Neuronal stem cell (in vitro differentiated cells): ENCODE measurements around the gene ABCB1.

Experiments used
- DNase-seq: peaks from one replicate; pipeline ENCODE4 v3.0.0-alpha.2; 2013; ENCODE audit warnings: low spot score
- H2AFZ ChIP-seq: one replicate; pipeline ENCODE4 v1.6.1; 2013; ENCODE audit warnings: mild to moderate bottlenecking, low read length, inconsistent platforms
- H2AK5ac ChIP-seq: 2 replicates; pipeline ENCODE4 v1.6.1; 2013; ENCODE audit warnings: low read depth, mild to moderate bottlenecking, inconsistent platforms, low read length, moderate library complexity, mixed read lengths
- H2BK120ac ChIP-seq: 2 replicates; pipeline ENCODE4 v1.6.1; 2013; ENCODE audit warnings: low read depth, mild to moderate bottlenecking, inconsistent platforms, low read length, moderate library complexity, mixed read lengths
- H2BK12ac ChIP-seq: one replicate; pipeline ENCODE4 v1.6.1; 2013; ENCODE audit warnings: low read length, inconsistent platforms
- H2BK15ac ChIP-seq: 2 replicates; pipeline ENCODE4 v1.6.1; 2013; ENCODE audit warnings: mild to moderate bottlenecking, low read length, inconsistent platforms, mixed read lengths
- H2BK5ac ChIP-seq: one replicate; pipeline ENCODE4 v1.6.1; 2013; ENCODE audit warnings: inconsistent platforms, mild to moderate bottlenecking, low read length, moderate library complexity
- H3K14ac ChIP-seq: one replicate; pipeline ENCODE4 v1.6.1; 2013; ENCODE audit warnings: low read length, inconsistent platforms
- H3K18ac ChIP-seq: 2 replicates; pipeline ENCODE4 v1.6.1; 2013; ENCODE audit warnings: low read length, inconsistent platforms
- H3K23ac ChIP-seq: 2 replicates; pipeline ENCODE4 v1.6.1; 2013; ENCODE audit warnings: low read depth, mild to moderate bottlenecking, mixed read lengths, low read length, inconsistent platforms; ENCODE audit not compliant: poor library complexity
- H3K27ac ChIP-seq: replicated peaks from 3 replicates; pipeline ENCODE4 v1.5.1; 2013; ENCODE audit warnings: low read length, inconsistent platforms
- H3K27me3 ChIP-seq, 3 experiments: 2 replicates each; pipeline ENCODE4 v1.6.1; 2013; ENCODE audit warnings: low read length in 3 of 3, mild to moderate bottlenecking in 2 of 3, inconsistent platforms in 1 of 3, low read depth in 1 of 3, mixed read lengths in 1 of 3, moderate library complexity in 1 of 3; ENCODE audit not compliant: control insufficient read depth in 3 of 3, insufficient read depth in 3 of 3
- H3K36me3 ChIP-seq, 2 donors: replicated peaks in 1 of 2; 2 replicates each; pipeline ENCODE4 v1.6.1; 2013; ENCODE audit warnings: low read length in 2 of 2; ENCODE audit not compliant: control insufficient read depth in 2 of 2, insufficient read depth in 2 of 2
- H3K4ac ChIP-seq: 2 replicates; pipeline ENCODE4 v1.6.1; 2013; ENCODE audit warnings: inconsistent platforms, mild to moderate bottlenecking, low read length, moderate library complexity
- H3K4me1 ChIP-seq, 2 donors: 1 replicate in 1 of 2; 2 replicates in 1 of 2; pipeline ENCODE4 v1.6.1; 2013; ENCODE audit warnings: low read length in 2 of 2, low read depth in 1 of 2; ENCODE audit not compliant: control insufficient read depth in 2 of 2, insufficient read depth in 1 of 2
- H3K4me2 ChIP-seq: one replicate; pipeline ENCODE4 v1.6.1; 2013; ENCODE audit warnings: mild to moderate bottlenecking, low read length, inconsistent platforms; ENCODE audit not compliant: insufficient read depth, poor library complexity, severe bottlenecking
- H3K4me3 ChIP-seq, 2 donors: 2 replicates each; pipeline ENCODE4 v1.5.1; 2013; ENCODE audit warnings: low read length in 2 of 2, mild to moderate bottlenecking in 2 of 2, inconsistent platforms in 1 of 2, moderate library complexity in 1 of 2
- H3K79me1 ChIP-seq: one replicate; pipeline ENCODE4 v1.6.1; 2013; ENCODE audit warnings: low read depth, mild to moderate bottlenecking, inconsistent platforms, low read length, moderate library complexity
- H3K9ac ChIP-seq: one replicate; pipeline ENCODE4 v1.6.1; 2013; ENCODE audit warnings: mild to moderate bottlenecking, low read depth, low read length, inconsistent platforms; ENCODE audit not compliant: poor library complexity
- H3K9me3 ChIP-seq, 2 donors: replicated peaks in 1 of 2; 2 replicates each; pipeline versions ENCODE3 to v1.6.1; 2013; ENCODE audit warnings: low read length in 2 of 2, mild to moderate bottlenecking in 2 of 2, inconsistent platforms in 1 of 2, low read depth in 1 of 2, mixed read lengths in 1 of 2, moderate library complexity in 1 of 2; ENCODE audit not compliant: control insufficient read depth in 2 of 2, insufficient read depth in 1 of 2
- H4K8ac ChIP-seq: one replicate; pipeline ENCODE4 v1.6.1; 2013; ENCODE audit warnings: low read depth, mild to moderate bottlenecking, inconsistent platforms, low read length, moderate library complexity
- H4K91ac ChIP-seq: one replicate; pipeline ENCODE4 v1.6.1; 2013; ENCODE audit warnings: low read length, low read depth, mild to moderate bottlenecking, inconsistent platforms; ENCODE audit not compliant: poor library complexity
- WGBS, 2 donors: extraction: QIAGEN DNeasy Blood & Tissue Kit; methylation state at CpG; one replicate each; pipeline ENCODE4 v1.1.7; 2013; ENCODE audit warnings: missing lambda C conversion rate in 2 of 2, mixed read lengths in 1 of 2; ENCODE audit not compliant: insufficient read length in 2 of 2, insufficient replicate concordance in 1 of 2; ENCODE audit errors: extremely low coverage in 2 of 2; 5-methylcytosine and 5-hydroxymethylcytosine counted together

The ABCB1 gene

DNA sequence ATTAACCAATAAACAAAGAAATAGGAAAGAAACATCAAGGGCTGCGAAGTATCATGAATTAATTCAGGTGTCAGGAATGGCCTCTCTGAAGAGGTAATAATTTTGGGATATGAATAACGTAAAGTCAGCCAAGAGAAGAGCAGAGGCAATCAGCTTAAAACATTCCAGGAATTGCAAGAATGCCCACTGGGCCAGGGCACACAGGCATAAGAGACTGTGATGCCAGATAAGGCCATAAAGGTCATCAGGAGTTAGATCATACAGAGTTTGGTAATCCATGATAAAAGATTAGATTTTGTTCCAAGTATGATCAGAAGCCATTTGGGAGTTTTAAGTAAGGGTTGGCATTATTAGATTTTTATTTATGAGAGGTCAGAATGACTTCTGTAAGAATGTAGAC lies 72.0 kb downstream of the ABCB1 start:
- Histone ChIP-seq H2BK120ac (no peak overlapping the region), H3K79me1 (no peaks in the 10 kb centered on the region), H3K36me3 (peaks cover 0 to 18% of the 10 kb centered on the region in 2 donors), H3K4ac (no peak overlapping the region), H4K8ac (no peak overlapping the region), H2AFZ (no peak overlapping the region), H3K4me3 (no peak overlapping the region), H3K9me3 (no peaks in the 10 kb centered on the region), H2BK15ac (no peak overlapping the region), H3K18ac (no peak overlapping the region), H2BK5ac (no peak overlapping the region), H2AK5ac (no peak overlapping the region), H3K4me1 (no peaks in the 10 kb centered on the region), H3K23ac (no peak overlapping the region), H3K27ac (no peak overlapping the region), H3K27me3 (no peaks in the 10 kb centered on the region), H4K91ac (no peak overlapping the region), H3K14ac (no peak overlapping the region), H2BK12ac (no peak overlapping the region), H3K4me2 (no peak overlapping the region), H3K9ac (no peak overlapping the region)
- no CpG with 5 or more reads among the region's 2 CpGs for WGBS, 2 donors
- DNase-seq = no peak

DNA sequence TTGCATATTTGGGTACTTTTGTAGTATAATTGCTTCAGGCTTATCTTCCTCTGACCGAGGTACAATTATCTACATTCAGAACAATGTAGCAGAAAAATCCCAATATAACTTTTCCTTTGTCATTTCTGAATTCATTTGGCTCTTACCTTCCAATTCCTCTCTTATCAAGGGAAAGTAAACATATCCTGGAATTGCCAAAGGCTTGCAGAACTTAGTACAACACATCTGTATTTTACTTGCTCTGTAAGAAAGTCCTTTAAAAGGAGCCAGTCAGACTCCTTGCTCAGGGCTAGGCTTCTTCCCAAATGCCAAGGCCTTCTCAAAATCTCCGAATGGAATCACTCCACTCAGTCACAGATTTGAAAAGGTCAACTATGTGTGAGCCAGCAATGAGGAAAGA lies 81.9 kb downstream of the ABCB1 start:
- no peak overlapping the region for H2BK5ac ChIP-seq
- H2AK5ac ChIP-seq = no peak overlapping the region
- no peak overlapping the region for H3K9ac ChIP-seq
- H2AFZ ChIP-seq = no peak overlapping the region
- H3K4me2 ChIP-seq = no peak overlapping the region
- H3K27ac ChIP-seq = no peak overlapping the region
- no peaks in the 10 kb centered on the region for H3K27me3 ChIP-seq
- WGBS, 2 donors = no CpG with 5 or more reads among the region's 2 CpGs
- no peak overlapping the region for H3K4ac ChIP-seq
- no peak overlapping the region for H4K8ac ChIP-seq
- H3K79me1 ChIP-seq = no peaks in the 10 kb centered on the region
- no peak overlapping the region for H3K14ac ChIP-seq
- no peak overlapping the region for H2BK120ac ChIP-seq
- H3K4me1 ChIP-seq = no peaks in the 10 kb centered on the region
- no peak for DNase-seq
- H3K23ac ChIP-seq = no peak overlapping the region
- H4K91ac ChIP-seq = no peak overlapping the region
- no peak overlapping the region for H2BK15ac ChIP-seq
- H2BK12ac ChIP-seq = no peak overlapping the region
- no peak overlapping the region for H3K4me3 ChIP-seq
- H3K36me3 ChIP-seq = peaks cover 0 to 14% of the 10 kb centered on the region in 2 donors
- no peak overlapping the region for H3K18ac ChIP-seq
- H3K9me3 ChIP-seq = no peaks in the 10 kb centered on the region

DNA sequence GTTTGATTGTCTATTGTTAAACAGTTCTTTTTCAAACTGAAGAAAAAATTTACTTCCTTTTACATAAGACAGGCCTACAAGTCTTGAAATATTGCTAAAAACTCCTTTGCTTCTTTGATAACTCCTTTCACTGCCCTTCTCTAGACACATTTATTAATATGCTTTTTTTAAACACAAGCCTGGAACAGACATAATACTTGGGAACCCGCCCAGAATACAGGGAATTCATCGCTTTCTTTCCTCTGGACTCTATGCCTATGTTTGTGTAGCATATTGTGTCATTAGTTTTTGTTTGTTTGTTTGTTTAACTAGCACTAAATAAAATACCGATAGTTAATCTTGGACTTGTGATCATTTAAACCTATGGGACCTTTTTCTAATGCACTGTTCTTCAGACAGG lies 82.8 kb downstream of the ABCB1 start:
- no peaks in the 10 kb centered on the region for H3K27me3 ChIP-seq
- H3K4me1 ChIP-seq = no peaks in the 10 kb centered on the region
- no peak overlapping the region for H2BK15ac ChIP-seq
- H3K4ac ChIP-seq = no peak overlapping the region
- no peak overlapping the region for H2AK5ac ChIP-seq
- no peaks in the 10 kb centered on the region for H3K79me1 ChIP-seq
- no peak overlapping the region for H3K4me2 ChIP-seq
- no peak overlapping the region for H3K23ac ChIP-seq
- no peaks in the 10 kb centered on the region for H3K9me3 ChIP-seq
- H3K14ac ChIP-seq = no peak overlapping the region
- H3K18ac ChIP-seq = no peak overlapping the region
- H2BK120ac ChIP-seq = no peak overlapping the region
- H3K4me3 ChIP-seq = no peak overlapping the region
- no peak overlapping the region for H3K9ac ChIP-seq
- WGBS, 2 donors = no CpG with 5 or more reads among the region's 3 CpGs
- H4K91ac ChIP-seq = no peak overlapping the region
- no peak overlapping the region for H3K27ac ChIP-seq
- H2BK12ac ChIP-seq = no peak overlapping the region
- no peak for DNase-seq
- H4K8ac ChIP-seq = no peak overlapping the region
- no peak overlapping the region for H2AFZ ChIP-seq
- H3K36me3 ChIP-seq = peaks cover 0 to 21% of the 10 kb centered on the region in 2 donors
- no peak overlapping the region for H2BK5ac ChIP-seq

DNA sequence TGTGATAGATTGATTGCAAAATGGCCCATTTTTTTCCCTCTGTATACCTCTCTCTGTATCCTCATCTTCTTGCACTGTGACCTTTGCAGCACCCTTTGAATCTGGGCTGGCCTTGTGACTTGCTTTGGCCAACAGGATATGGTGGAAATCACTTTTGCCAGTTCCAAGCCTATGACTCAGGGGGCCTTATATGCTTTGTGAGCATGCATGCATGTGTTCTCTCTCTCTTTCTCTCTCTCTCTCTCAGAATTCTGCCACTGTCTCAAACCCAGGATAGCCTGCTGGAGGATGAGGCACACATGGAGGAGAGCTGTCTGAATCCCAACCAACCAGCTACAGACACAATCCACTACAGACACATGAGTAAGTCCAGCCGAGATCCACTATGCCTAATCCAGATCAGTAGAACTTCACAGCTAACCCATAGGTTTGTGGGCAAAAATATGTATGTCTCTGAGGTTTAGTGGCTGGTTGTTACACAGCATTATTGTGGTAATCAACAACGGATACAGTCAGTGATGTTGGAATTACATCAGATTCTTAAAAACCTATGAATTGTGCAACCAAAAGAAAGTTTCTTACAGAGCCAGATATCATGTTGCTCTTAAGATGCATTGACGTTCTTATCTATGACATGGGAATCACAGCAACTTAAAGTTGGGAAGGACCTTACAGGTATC lies 83.4 kb downstream of the ABCB1 start:
- Histone ChIP-seq H3K23ac (no peak overlapping the region), H3K79me1 (no peaks in the 10 kb centered on the region), H3K4me3 (no peak overlapping the region), H3K14ac (no peak overlapping the region), H3K18ac (no peak overlapping the region), H2AFZ (no peak overlapping the region), H3K4ac (no peak overlapping the region), H2BK15ac (no peak overlapping the region), H4K91ac (no peak overlapping the region), H3K9ac (no peak overlapping the region), H3K4me2 (no peak overlapping the region), H2AK5ac (no peak overlapping the region), H3K27me3 (no peaks in the 10 kb centered on the region), H2BK12ac (no peak overlapping the region), H3K36me3 (peaks cover 0 to 27% of the 10 kb centered on the region in 2 donors), H2BK120ac (no peak overlapping the region), H4K8ac (no peak overlapping the region), H2BK5ac (no peak overlapping the region), H3K4me1 (no peaks in the 10 kb centered on the region), H3K27ac (no peak overlapping the region), H3K9me3 (no peaks in the 10 kb centered on the region)
- WGBS, 2 donors = no CpG with 5 or more reads among the region's 3 CpGs
- DNase-seq = no peak
